ENCODE results near the gene SHH.

The SHH gene

DNA sequence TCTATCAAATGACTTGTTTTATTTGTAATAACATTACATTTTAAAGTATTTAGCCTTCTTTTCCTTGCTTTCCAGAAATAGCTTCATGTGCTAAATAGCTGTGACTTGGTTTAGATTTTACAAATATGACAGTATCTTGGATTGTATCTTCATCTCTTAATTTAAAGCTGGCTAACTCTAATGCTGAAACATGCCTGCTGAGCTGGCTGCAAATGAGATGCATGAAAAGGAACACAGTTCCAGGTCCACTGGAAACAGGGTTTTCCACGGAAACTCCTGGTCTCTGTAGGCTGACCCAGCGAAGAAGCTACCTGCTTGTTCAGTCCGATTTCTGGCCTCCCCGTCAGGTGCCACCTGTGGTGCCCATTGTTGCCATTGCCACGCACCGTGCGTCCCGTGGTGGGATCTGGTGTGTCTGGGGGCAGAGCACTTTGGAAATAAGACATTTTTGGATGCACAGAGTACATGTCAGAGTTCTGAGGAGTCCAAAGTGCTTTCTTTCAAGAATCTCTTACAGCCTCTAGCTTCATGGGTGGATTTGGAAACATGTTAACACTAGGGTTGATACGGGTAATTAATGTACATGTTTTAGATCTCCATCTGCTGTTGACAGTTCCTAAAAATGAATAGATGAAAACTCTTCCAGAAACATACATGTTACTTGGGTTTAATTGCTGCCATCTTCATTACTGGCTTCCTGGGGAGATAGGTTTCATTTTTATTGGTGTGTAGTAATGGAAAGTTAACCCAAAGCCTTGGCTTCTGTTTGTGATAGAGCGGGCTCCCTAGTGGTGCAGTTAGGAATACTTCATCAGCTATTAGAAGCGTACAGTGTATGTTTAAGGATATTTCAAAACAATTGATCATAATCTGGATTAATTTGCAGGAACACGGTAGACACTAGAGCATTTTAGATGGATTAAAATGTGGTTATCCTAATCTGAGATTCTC, 45.0 kb downstream of the SHH start:
- DNase-seq (ENCODE audit: low read depth in 1 of 2, low spot score in 1 of 2): no peak

DNA sequence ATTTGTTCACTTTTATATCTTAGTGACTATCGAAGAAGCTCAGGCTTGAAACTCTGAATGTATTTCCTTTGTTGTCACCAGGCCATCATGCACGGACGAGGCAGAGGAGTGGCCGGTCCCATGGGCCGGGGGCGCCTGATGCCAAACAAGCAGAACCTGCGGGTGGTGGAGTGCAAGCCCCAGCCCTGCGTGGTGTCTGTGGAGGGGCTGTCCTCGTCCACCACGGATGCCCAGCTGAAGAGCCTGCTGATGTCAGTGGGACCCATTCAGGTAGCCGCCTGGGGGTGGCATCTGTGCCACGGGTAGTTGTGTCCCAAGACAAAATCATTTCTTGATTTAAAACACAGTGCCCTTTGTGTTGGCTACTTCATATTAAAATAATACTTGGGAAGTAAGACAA, 45.9 kb downstream of the SHH start:
- no peak for DNase-seq (ENCODE audit: low read depth in 1 of 2, low spot score in 1 of 2)

DNA sequence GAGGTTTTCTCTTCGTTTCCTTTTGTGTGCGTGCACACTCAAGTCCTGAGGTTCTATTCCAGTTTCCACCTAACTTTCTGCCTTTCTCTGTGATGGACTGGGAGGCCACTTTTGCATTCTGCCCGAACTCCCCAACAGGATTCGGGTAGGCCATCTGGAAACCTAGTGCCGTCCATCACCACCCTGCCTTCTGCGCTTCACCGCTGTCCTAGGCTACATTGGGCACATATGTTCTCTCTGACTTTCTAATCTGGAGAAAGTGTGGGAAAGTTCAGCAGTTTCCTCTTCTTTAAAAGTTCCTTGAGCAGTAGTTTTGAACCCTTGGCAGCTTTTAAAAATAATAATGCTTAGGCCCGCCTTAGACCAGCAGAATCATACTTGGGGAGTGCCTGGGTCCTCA, 46.8 kb downstream of the SHH start:
- no peak for DNase-seq (ENCODE audit: low read depth in 1 of 2, low spot score in 1 of 2)

DNA sequence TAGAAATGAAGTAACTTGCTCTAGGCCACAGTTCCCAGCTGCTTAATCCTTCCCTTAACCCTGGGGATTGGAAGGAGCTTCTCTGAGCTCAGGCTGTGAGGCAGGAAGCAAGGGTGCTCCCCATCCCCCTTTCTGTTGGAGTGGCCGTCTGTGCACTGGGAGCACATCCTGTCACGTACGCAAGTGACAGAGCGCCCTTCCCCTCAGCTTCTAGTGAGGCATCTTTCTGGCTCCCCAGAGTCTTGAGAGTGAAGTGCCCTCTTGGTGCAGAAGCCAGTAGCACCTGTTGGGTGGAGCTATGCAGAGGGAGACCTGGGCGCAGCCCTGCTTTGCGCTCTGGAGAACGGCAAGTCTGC, 47.8 kb downstream of the SHH start:
- peak in 1 of 2 donors; percentile 32 for DNase-seq (ENCODE audit: low read depth in 1 of 2, low spot score in 1 of 2)

DNA sequence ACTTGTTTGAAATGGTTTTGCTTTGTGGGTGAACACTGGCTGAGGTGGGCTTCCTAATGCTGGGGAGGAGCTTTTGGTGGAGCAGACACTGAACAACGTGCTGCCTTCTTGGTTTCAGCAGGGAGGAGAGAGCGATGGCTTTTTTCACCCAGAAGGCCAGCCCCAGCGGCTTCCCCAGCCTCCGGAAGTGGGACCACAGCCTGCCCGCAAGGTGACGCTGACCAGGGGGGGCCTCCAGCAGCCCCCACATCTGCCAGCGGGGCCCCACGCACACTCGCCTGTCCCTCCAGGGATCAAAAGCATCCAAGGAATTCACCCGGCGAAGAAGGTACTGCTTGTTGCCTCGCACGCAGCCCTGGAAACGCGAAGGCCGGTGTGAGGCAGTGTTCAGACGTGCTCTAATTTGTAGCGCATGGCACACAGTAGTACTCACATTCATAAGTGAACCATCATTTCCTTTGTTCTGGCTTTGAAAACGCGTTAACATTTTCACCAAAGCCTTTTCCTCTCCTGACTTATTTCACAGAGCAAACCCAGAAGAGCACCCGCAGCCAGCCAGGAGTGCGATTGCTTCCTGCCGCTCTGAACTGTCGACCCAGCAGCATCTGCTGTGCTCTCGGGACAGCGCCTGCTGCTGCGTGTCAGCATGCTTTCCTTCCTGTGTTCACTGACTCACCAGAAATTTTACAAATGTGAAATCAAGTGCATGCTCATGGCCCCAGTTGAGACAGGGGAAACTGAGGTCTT, 48.4 kb downstream of the SHH start:
- peak; percentile 14 to 30 for DNase-seq (ENCODE audit: low read depth in 1 of 2, low spot score in 1 of 2)

DNA sequence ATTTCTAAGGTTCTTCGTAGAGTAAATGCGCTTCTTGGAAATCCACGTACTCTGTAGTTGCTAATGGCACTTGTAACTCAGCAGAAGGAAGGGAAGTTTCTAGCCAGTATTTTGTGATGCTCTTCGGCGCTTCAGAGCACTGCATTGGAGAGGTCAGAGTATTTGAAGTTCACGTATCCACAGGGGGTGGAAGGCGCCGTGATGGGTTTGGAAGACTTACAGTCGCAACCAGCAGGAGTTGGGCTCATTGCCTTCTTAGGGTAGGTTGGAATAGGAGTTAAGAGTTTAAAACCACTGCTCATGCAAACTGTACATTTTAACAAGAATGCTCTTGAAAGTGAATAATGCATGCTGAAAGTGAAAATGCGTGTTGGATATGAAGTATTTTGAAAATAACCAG, 49.1 kb downstream of the SHH start:
- DNase-seq (ENCODE audit: low read depth in 1 of 2, low spot score in 1 of 2): no peak

DNA sequence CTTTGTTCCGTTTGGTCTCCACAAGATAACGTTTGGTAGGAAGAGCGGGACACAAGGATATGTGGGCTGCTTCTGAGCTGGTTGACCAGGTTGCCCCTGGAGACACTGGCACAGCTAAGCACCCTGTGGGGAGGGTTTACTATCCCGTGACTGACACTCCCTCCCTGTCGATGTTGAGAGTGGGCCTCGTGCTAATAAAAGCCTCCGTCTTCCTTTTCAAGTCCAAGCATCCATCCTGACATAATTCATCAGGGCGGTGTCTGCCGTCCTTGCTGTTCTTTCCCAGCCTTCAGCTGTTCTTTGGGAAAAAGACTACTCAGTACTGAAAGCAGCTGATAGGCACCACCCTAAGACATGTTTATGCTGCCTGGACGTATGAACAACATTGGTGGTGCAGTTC, 49.6 kb downstream of the SHH start:
- DNase-seq (ENCODE audit: low read depth in 1 of 2, low spot score in 1 of 2): no peak

DNA sequence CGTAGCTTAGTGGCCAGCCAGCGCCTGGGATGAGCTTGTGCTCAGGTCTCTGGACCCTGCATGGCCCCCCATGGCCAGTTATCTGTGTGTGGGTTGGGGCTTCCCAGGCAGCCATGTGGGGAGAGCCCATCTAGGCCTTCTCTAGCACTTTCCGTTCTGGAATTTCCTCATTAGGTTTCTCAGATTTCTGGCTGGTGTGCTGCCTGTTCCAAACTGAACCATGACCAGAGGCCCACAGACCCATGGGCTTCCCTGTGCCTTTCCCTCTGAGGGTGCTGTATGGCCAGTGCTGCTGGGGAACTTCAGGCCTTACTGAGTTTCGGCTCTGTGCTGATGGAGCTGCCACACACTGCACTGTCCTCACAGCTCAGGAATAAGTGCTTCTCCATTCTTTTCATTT, 50.2 kb downstream of the SHH start:
- no peak for DNase-seq (ENCODE audit: low read depth in 1 of 2, low spot score in 1 of 2)

DNA sequence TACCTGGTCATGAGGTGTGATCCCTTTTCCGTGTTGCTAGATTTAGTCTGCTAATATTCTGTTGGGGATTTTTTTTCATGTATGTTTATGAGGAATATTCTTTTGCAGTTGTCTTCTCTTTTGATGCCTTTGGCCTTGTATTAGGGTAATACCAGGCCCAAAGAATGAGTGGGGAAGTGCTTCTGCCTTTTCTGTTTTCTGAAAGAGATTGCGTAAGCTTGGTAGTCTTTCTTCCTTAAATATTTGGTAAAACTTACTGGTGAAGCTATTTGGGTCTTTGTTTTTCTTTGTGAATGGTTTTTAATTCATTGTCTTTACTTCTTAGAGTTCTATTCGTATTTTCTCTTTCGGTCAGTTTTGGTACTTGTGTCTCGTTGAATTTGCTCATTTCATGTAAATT, 51.1 kb downstream of the SHH start:
- no peak for DNase-seq (ENCODE audit: low read depth in 1 of 2, low spot score in 1 of 2)

DNA sequence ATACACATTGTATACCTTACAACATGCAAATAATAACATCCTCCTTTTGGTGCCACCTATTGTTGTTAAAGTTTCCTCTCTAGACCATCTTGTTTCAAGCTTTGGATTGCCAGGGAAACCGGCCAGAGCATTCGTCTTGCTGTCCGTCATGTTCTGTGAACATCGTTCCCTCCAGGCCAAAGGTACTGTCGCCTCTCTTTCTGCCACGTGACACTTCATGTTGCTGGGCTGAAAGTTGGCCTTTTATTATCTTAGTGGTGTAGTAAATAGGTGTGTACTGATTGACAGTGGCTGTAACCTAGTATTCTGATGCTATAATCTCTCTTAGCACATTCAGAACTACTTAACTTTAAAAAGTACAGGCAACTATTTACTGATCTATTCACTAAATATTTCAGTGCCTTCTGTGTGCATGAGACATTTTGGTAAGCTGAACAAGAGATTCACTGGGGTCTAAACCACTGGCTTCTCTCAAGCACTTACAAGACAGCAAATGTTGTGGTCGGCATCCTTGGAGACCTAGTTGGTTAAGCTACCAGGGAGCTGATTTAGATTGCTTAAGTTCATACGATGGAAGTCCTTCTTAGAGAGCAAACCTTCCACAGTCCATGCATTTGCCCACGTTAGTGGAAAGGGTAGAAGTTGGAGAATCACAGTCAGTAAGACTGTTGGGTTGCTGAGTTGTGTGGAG, 52.4 kb downstream of the SHH start:
- DNase-seq (ENCODE audit: low read depth in 1 of 2, low spot score in 1 of 2): no peak

DNA sequence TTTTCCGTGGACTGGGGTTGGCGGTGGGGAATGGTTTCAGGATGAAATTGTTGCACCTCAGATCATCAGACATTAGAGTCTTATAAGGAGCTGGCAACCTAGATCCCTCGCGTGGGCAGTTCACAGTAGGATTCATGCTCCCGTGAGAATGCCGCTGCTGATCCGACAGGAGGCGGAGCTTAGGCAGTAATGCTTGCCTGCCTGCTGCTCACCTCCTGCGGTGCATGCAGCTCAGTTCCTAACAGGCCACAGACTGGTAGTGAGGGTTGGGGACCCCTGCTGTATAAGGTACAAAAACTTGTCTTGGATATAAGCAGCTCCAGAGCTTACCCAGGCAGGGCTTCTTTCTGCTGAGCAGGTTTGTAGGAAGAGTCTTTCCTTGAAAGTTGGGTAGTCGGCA, 53.9 kb downstream of the SHH start:
- no peak for DNase-seq (ENCODE audit: low read depth in 1 of 2, low spot score in 1 of 2)

DNA sequence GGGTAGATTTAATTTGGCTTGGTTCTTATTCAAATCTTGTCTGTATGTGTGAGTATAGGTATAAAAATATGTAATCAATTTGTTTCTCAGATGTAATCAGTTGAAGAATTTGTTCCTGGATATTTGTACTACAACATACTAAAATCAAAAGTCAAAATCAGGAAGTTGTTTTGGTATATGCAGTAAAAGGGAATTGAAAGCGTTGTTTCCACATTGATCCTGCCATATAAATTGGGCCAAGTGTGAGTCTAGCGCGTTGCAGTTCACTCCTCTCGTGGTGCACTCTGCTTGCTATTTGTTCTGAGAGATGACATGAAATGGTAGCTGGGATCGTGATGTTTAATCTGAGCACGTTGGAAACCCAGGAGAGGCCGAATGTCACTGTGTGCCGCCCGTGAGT, 55.9 kb downstream of the SHH start:
- no peak for DNase-seq (ENCODE audit: low read depth in 1 of 2, low spot score in 1 of 2)

DNA sequence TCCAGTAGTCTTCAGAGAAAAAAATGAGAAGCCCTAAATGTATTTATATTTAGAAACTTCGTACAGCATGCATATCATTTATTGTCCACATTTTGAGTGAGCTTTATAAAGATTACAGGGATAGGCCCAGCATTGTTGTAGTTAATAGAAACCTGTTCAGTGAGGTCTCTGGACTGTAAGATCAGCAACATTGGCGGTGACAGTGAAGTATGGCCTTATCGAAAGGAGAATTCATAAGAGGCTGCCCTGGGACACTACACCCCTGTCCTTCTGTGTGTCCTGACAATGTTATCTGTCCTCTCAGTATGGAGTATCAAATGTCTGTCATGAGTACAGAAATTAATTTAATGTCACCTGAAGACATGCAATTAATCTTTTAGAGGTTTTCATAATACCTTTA, 57.2 kb downstream of the SHH start:
- no peak for DNase-seq (ENCODE audit: low read depth in 1 of 2, low spot score in 1 of 2)

DNA sequence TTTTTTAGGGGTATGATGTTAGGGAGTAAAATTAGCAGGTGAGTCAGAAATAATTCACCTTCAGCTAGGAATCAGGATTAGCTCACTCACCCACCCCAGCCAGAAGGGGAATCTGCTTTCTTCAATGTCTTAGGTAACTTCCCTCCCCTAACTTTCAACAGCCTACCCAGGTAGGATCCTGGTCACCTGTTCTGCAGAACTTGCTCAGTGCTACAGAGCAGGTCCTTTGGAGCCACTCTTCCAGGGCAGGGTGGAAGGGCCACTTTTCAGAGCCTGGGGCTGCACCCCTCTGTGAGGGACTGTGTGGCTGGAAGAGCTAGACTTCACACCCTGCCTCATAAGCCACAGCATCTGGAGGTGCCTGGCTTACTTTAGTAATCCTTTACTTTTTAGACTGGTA, 58.1 kb downstream of the SHH start:
- DNase-seq (ENCODE audit: low read depth in 1 of 2, low spot score in 1 of 2): no peak

DNA sequence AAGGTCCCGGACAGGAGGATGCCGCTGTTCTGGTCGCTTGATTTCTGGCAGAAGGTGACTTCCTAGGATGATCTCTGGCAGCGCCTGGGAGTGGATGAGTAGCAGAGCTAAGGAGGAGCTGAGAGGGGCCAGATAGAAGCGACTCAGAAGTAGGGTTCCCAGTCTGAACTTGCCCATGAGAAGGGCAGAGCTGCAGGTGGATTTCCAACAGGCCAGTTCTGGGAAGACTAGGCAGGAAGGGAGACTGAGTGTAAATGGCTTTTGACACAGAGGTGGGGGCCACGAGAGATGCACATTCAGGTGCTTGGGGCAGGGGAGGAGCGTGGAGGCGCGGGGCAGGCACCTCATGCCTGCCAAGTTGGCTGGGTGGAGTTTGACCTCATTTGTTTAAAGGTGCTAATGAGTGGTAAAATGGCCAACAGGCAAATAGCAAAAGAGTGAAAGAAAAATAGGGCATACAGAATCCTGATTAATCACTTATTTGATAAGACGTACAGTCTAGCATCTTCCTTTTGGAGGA, 58.8 kb downstream of the SHH start:
- no peak for DNase-seq (ENCODE audit: low read depth in 1 of 2, low spot score in 1 of 2)

DNA sequence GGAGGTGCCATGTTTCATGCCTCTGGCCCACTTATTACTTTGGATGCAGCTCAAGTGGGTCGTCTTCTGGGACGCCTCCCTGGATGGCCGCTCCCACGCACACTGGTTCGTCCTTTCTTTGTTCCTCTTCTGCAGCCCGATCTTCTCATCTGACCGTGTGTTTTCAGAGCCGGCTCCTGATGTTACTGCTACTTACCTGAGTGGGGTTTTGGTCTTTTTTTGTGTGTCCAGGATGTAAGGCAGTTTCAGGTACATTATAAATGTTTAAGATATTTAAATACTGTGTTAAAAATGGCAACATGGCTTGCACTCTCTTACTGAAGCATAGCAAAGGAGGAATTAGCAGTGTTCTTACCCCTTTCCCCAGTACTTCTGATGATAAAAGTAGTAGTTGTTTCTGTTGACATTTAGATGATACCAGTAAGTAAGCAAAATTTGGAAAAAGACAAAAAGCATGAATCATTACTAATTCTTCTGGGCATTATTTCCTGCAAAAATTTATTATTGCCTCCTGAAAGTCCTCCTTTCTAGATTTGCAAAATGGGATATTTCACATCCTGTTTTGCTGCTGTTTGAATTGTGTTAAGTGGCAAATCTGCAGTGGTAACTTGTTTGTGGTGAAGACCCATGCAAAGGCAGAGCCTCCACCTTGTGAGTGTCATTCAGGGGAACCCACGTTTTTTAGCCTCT, 59.4 kb downstream of the SHH start:
- DNase-seq (ENCODE audit: low read depth in 1 of 2, low spot score in 1 of 2): no peak

DNA sequence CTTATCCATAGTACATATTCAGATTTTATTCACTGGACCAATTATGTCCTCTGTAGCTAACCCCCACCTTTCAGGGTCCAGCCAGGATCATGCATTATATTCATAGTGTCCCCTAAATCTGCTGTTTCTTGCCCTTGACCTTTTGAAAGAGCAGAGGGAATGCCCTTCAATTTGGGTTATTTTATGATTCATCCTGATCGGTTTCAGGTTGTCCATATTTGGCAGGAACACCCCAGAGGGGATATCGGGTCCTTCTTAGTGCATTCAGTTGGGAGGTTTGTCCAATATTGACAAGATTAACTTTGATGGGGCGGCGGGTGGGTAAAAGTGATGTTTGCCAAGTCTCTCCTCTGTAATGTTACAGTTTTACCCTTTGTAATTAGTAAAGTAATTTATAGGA, 60.9 kb downstream of the SHH start:
- no peak for DNase-seq (ENCODE audit: low read depth in 1 of 2, low spot score in 1 of 2)

DNA sequence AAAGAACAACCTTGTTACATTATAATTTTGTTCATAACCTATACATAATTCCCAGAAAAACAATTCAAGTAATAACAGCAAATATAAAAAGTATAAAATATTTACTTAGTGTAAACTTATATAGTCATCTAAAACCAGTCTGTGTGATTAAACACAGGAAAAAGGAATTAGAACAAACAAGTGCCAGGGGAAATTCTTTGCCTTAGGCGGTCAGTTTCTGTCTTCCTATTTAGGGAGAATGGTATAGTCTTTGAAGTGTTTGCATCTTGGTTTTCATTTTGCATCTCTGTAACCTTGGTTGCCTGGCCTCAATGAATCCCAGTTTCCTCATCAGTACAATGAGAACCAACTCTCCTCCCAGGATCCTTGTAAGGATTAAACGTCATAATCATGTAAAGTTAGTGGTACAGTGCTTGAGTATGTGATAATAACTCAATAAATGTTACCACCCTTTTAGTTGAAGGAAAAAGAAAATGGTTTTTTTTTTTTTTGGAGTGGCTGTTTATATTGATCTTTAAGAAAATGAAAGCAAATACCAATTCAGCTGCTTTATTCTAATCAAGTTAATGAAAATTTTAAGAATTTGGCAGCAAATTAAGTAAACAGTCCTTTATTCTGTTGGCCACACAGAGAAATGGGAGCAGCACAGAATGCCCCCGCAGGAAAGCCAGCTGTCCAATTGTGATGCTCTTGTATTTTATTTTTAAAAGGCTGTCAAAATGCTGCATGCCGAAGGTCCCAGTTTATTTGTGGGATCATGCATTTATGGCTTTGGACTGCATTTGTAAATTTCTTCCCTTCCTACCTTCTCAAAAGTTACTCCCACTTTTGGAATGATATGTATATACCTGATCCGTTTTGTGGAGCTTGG, 61.8 kb downstream of the SHH start:
- no peak for DNase-seq (ENCODE audit: low read depth in 1 of 2, low spot score in 1 of 2)

Data from activated CD4-positive, alpha-beta T cell treated with anti-CD3 and anti-CD28 coated beads, Interleukin-2, amount 50 U/mL, for 24 hours (primary cell).